ENCODE measurements around the gene RASSF4.

GRCh38 chr10:44995581-44995913 is 35.9 kb downstream of the RASSF4 start:
- TF ChIP-seq CTCF (IDR thresholded peaks at IDR 0.05) (no peak), POLR2A (IDR thresholded peaks at IDR 0.05) (no peak), POLR2AphosphoS5 (IDR thresholded peaks at IDR 0.05; ENCODE audit: insufficient read depth in 1 of 2, low read depth in 1 of 2) (no peak)
